Smooth muscle cell (in vitro differentiated cells): ENCODE data around the gene WDFY2. TPM values are rescaled to one million over a fixed set of nuclear protein-coding genes. Genes with fewer than 3 reads are reported as not detected.

Source experiments
- DNase-seq: peaks from one replicate; lab custom pipeline; 2025; ENCODE audit not compliant: unreplicated experiment; lab: John Stamatoyannopoulos, UW
- H2AFZ ChIP-seq: fragments of 200-600 bp; sonication (generic); 2 replicates; pipeline ENCODE4 v1.6.0; 2016; ENCODE audit warnings: antibody characterized with exemption, low read depth, mild to moderate bottlenecking
- H3F3A ChIP-seq: fragments of 200-600 bp; sonication (generic); 2 replicates; pipeline ENCODE4 v1.6.0; 2017; ENCODE audit warnings: antibody characterized with exemption, low read depth
- H3K27ac ChIP-seq: fragments of 200-600 bp; sonication (generic); 2 replicates; pipeline ENCODE4 v1.5.1; 2016; ENCODE audit warnings: low read depth, mild to moderate bottlenecking
- H3K27me3 ChIP-seq: fragments of 200-600 bp; sonication (generic); 2 replicates; pipeline ENCODE4 v1.6.1; 2016; ENCODE audit warnings: low read depth, mild to moderate bottlenecking
- H3K36me3 ChIP-seq: fragments of 200-600 bp; sonication (generic); 2 replicates; pipeline ENCODE4 v1.5.1; 2016; ENCODE audit warnings: low read depth
- H3K4me1 ChIP-seq: fragments of 200-600 bp; sonication (generic); 2 replicates; pipeline ENCODE4 v1.5.1; 2016; ENCODE audit warnings: low read depth
- H3K4me2 ChIP-seq: fragments of 200-600 bp; sonication (generic); 2 replicates; pipeline ENCODE4 v1.6.0; 2016; ENCODE audit warnings: mild to moderate bottlenecking
- H3K4me3 ChIP-seq: fragments of 200-600 bp; sonication (generic); 2 replicates; pipeline ENCODE4 v1.5.1; 2016; ENCODE audit warnings: mild to moderate bottlenecking
- H3K79me2 ChIP-seq: fragments of 200-600 bp; sonication (generic); 2 replicates; pipeline ENCODE4 v1.6.0; 2016; ENCODE audit warnings: low read depth, mild to moderate bottlenecking
- H3K9ac ChIP-seq: fragments of 200-600 bp; sonication (generic); 2 replicates; pipeline ENCODE4 v1.6.0; 2016; ENCODE audit warnings: low read depth
- H3K9me3 ChIP-seq: fragments of 200-600 bp; sonication (generic); replicated peaks from 2 replicates; pipeline ENCODE4 v1.5.1; 2016; ENCODE audit warnings: low read depth
- H4K20me1 ChIP-seq: fragments of 200-600 bp; sonication (generic); 2 replicates; pipeline ENCODE4 v1.6.0; 2016; ENCODE audit warnings: low read depth
- WGBS: methylation state at CpG from one replicate; pipeline ENCODE4 v1.1.7; 2016; ENCODE audit warnings: low lambda C conversion rate; 5-methylcytosine and 5-hydroxymethylcytosine counted together
- polyA plus RNA-seq: library from polyadenylated mRNA; unstranded; fragments of >200 nt; fragmentation: Nextera tagmentation; extraction: Ambion mirVana; gene quantifications from 2 replicates; pipeline ENCODE4 v1.2.1, GENCODE V29; 2016
- total RNA-seq: library from RNA; depleted of rRNA; stranded (reverse); fragments of >200 nt; gene quantifications from 2 replicates; pipeline ENCODE4 v1.2.3, GENCODE V29; 2014
- TF ChIP-seq, protein P1 (sequence below): fragments of 200-600 bp; sonication (generic); IDR thresholded peaks from 2 replicates; pipeline ENCODE4 v1.5.1; 2017; ENCODE audit warnings: borderline replicate concordance, mild to moderate bottlenecking, antibody characterized with exemption; ENCODE audit not compliant: insufficient read depth, poor library complexity, severe bottlenecking

The WDFY2 gene
- total and polyA plus RNA-seq, 2 experiments from 2014 or later: 6.6 to 13.7 TPM

DNA sequence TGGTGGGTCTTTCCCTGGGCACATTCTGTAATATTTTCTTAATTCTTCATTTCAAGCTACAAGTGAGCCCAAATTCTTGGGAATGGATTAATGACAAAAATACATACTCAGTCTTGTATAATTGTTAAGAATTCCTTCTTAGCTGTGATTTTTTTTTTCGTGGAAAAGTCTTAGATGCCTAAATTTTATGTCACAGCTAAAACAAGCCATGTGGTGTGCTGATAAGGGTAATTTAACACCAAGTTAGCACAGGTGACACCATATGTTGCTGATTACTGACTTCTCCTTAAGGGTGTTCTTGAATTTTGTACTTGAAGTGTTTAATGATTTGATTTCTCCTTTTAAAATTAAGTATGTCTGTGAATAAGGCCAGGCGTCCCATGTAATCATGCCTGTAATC is 29.3 kb downstream of the WDFY2 start:
- H3K79me2 ChIP-seq: peaks cover 64% of the 10 kb centered on the region
- no peak overlapping the region for H3K9ac ChIP-seq
- no peaks in the 10 kb centered on the region for H3K36me3 ChIP-seq
- H3K9me3 ChIP-seq: no peaks in the 10 kb centered on the region
- H4K20me1 ChIP-seq: peaks cover 37% of the 10 kb centered on the region
- H3F3A ChIP-seq: peaks cover 3% of the 10 kb centered on the region
- H3K4me2 ChIP-seq: no peak overlapping the region
- no peaks in the 10 kb centered on the region for H3K27me3 ChIP-seq
- H3K27ac ChIP-seq: no peak overlapping the region
- DNase-seq: no peak
- no peak overlapping the region for H2AFZ ChIP-seq
- no peak overlapping the region for H3K4me3 ChIP-seq
- H3K4me1 ChIP-seq: no peaks in the 10 kb centered on the region
- 83% methylated on average over 2 of the region's 2 CpGs for WGBS
- TF ChIP-seq, protein P1, sequence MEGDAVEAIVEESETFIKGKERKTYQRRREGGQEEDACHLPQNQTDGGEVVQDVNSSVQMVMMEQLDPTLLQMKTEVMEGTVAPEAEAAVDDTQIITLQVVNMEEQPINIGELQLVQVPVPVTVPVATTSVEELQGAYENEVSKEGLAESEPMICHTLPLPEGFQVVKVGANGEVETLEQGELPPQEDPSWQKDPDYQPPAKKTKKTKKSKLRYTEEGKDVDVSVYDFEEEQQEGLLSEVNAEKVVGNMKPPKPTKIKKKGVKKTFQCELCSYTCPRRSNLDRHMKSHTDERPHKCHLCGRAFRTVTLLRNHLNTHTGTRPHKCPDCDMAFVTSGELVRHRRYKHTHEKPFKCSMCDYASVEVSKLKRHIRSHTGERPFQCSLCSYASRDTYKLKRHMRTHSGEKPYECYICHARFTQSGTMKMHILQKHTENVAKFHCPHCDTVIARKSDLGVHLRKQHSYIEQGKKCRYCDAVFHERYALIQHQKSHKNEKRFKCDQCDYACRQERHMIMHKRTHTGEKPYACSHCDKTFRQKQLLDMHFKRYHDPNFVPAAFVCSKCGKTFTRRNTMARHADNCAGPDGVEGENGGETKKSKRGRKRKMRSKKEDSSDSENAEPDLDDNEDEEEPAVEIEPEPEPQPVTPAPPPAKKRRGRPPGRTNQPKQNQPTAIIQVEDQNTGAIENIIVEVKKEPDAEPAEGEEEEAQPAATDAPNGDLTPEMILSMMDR: no peak

DNA sequence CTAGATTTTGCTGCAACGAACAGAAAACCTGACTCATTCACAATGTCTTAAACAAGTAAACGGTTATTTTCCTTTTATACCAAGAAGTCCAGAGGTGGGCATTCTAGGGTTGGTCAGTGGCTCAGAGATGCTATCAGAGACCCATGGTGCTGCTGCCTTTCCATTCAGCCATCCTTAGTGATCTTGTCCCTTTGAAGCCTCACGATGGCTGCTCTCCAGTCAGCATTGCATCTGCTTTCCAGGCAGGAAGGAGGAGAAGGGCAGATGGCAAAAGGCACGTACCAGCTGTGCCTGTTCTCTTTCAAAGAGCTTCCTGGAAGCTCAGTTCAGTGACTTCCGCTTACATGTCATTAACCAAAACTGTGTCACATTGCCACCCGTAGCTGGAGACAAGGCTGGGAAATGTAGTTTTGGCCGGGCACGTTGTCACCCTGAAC is 30.1 kb downstream of the WDFY2 start:
- TF ChIP-seq, protein P1: no peak
- Histone ChIP-seq H3K9ac (no peak overlapping the region), H2AFZ (no peak overlapping the region), H3K27ac (no peak overlapping the region), H3K4me2 (peak overlapping the region; percentile 36), H3F3A (peaks cover 3% of the 10 kb centered on the region), H3K79me2 (peaks cover 57% of the 10 kb centered on the region), H3K4me1 (no peaks in the 10 kb centered on the region), H3K36me3 (no peaks in the 10 kb centered on the region), H3K27me3 (no peaks in the 10 kb centered on the region), H4K20me1 (peaks cover 33% of the 10 kb centered on the region), H3K4me3 (no peak overlapping the region), H3K9me3 (no peaks in the 10 kb centered on the region)
- WGBS: 63% methylated on average over 8 of the region's 8 CpGs
- no peak for DNase-seq

DNA sequence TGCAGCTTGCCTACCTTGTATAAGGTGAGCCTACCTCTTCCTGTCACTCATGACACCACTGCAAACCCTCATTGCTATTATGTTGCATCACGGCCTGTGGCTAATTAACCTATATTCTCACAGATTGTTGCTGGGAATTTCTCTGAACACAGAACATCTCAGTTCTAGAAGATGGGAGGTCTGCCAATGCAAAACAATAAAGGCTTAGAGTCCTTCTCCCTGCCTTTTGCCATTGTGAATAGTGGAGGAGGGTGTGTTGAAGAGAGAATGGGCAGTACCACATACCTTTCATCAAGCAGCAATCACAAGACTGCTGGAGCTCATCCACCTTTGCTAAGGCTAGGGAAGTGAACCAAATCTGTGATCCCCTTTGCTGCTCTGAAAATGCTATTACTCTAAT is 34.4 kb downstream of the WDFY2 start:
- H3K4me1 ChIP-seq: peaks cover 6% of the 10 kb centered on the region

DNA sequence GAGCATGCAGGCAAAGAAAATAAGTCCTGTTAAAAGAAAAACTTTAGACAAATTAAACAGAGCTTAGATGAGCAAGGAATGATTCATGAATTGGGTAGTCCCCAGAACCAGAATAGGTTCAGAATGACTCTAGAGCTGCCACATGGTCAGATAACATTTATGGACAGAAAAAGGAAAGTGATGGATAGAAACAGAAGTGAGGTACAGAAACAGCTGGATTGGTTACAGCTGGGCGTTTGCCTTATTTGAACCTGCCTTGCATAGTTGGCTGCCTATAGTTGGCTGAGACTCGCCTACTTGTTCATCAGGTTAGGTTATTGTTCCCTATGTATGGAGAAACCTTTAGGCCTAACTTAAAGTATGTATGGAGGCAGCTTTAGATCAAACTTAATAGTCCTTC is 35.4 kb downstream of the WDFY2 start:
- no peak for DNase-seq
- 87% methylated on average over 2 of the region's 2 CpGs for WGBS

More for the DNA sequence above, 34.4 kb downstream of the WDFY2 start:
- H3K9me3 ChIP-seq: no peaks in the 10 kb centered on the region
- H3K4me2 ChIP-seq: no peak overlapping the region
- no peaks in the 10 kb centered on the region for H3K36me3 ChIP-seq
- peaks cover 22% of the 10 kb centered on the region for H4K20me1 ChIP-seq
- DNase-seq: no peak
- H3K27ac ChIP-seq: peak overlapping the region; percentile 42
- peaks cover 56% of the 10 kb centered on the region for H3K79me2 ChIP-seq
- no peak overlapping the region for H2AFZ ChIP-seq
- 100% methylated on average over 1 of the region's 1 CpG for WGBS
- H3K27me3 ChIP-seq: no peaks in the 10 kb centered on the region
- no peak overlapping the region for H3K9ac ChIP-seq
- TF ChIP-seq, protein P1: no peak
- H3F3A ChIP-seq: no peaks in the 10 kb centered on the region
- H3K4me3 ChIP-seq: no peak overlapping the region

More for the DNA sequence above, 35.4 kb downstream of the WDFY2 start:
- Histone ChIP-seq H3F3A (no peaks in the 10 kb centered on the region), H3K27me3 (no peaks in the 10 kb centered on the region), H3K36me3 (no peaks in the 10 kb centered on the region), H3K9me3 (no peaks in the 10 kb centered on the region), H3K4me3 (no peak overlapping the region), H3K79me2 (peaks cover 61% of the 10 kb centered on the region), H2AFZ (no peak overlapping the region), H3K9ac (no peak overlapping the region), H3K27ac (peak overlapping the region; percentile 42), H4K20me1 (peaks cover 15% of the 10 kb centered on the region), H3K4me1 (peaks cover 6% of the 10 kb centered on the region), H3K4me2 (no peak overlapping the region)
- TF ChIP-seq, protein P1: no peak
